GM18498 (cell line): ENCODE measurements around the gene MUSK.
A peak's percentile ranks its signal among the peaks of the same experiment; 100 is the strongest.

Experiments used
- ATAC-seq: cut with Tn5 transposase; IDR thresholded peaks from one replicate; pipeline ENCODE4 v1.9.1; 2021; ENCODE audit warnings: mild to moderate bottlenecking, moderate library complexity; ENCODE audit not compliant: unreplicated experiment

MUSK gene

DNA sequence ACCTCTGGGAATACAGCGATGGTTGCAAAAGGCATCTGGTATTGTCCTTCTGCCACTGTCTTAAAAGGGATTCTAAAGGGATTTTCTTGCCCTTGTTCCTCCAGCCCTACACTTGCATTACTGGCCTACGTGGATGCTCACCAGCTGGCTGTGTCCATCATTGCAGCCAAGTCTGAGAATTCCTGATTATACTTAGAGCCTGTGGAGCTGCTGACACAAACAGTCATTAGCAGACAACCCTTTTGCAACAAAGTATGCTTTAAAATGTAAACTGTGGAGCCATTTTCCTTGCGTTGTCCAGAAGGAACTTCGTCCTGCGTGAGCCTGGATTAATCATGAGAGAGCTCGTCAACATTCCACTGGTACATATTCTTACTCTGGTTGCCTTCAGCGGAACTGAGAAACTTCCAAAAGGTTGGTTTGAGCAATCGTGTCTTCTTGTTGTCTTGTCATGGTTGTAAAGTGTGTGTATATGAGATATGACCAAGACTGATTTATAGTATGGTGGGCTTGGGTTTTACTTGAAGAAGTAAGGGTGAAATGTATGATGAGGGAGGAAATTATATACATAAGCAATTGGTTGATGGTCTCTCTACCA is at the start of gene MUSK:
TSS of gene MUSK (plus strand) at position 222 of the 598 bp plus-strand sequence. CDS start at position 336, 114 bp downstream.
- no peak for ATAC-seq

DNA sequence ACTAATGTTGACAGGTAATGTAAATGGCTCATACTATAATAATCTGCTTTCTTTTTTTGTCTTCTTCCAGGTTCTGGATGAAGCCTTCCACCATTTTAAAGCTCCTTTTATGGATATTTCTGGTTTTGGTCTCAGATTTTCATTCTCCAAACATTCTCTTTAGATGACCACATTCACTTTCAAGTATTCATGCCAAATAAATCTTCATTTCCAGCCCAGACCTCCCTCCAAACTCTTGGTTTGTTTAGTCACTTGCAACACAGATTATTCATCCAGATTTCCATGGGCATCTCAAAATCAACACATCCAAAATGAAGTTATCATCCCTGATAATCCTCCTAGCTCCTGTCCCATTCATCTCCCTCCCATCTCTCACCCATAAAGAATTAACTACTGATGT is 48.8 kb upstream of the MUSK start:
- ATAC-seq, result no peak

DNA sequence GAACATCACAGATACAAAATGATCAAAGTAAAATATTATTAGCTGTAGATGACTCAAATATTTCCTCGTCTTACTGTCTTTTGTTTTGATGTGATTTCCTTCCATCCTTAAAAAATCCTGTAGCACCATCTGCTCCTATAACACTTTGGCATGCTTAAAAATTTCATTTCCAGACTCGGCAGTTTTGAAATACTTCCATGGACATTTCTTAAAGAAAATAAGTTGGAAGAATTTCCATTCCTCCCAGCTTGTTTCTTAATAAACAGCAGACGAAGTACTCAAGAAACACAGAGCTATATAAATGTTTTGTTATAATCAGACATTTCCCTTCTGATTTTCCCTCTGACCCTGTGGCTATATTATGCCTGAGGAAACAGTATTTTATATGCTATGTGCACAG is 47.9 kb upstream of the MUSK start:
- no peak for ATAC-seq

GRCh38 chr9:110622368-110622767 is 46.2 kb upstream of the MUSK start:
- no peak for ATAC-seq

GRCh38 chr9:110623462-110624025 is 45.0 kb upstream of the MUSK start:
- peak; percentile 43 for ATAC-seq

DNA sequence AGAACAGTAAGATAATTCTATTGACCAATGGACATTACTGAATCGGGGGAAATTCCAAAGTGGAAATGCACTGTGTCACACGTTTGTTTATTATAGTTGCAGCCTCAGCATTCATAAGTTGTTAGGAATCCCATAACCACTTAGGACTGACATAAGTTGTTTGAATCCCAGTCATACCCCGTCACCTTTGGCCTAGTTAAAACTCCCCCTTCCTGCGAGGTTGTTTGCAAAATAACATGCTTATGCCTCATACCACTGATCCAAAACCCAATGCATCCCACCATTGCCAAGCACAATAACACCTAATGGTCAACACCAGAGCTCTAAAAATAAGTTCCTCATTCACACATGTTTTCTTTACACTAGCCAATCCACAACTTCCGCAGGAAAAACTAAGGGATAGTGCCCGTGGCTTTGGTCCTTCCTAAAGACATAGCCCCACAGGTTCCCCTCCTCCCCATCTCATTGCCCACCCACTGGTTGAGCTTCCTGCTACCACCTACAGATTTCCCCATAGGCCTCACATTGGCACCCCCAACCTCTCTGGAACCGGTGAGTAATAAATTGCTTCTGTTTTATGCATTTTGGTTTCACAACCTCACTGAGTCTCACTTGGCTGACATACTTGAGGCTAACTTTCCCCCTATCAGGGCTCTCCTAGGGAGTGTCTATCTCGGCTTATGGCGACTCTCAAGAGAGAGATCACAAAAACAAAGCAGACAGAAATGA is 42.3 kb upstream of the MUSK start:
- peak; percentile 89 for ATAC-seq

- ATAC-seq, result no peak
Measured at GRCh38 chr9:110635589-110635988, 33.0 kb upstream of the MUSK start.

DNA sequence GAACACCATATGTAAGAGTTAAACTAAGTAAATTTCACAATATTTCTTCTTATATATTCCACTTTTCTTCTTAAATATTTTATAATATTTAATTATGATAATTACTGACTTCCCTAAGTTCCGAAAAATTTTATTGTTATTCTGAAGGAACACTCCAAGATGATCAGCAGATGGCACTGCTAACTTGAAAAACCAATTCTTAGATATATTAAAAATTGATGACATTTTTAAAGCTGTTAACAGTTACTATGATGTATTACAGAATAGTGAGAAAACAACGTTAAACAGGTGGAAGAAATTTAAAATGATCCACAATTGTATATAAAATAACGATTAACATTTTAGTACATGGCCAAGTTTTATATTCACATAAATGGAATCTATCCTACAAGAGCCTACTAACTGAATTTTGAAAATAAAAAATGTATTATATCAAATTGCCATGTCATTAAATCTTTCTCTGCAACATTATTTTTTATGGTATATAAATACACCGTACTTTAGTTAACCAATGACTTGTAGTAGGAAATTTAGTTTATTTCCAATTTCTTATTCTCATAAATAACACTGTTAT is 30.1 kb upstream of the MUSK start:
- ATAC-seq, result no peak

DNA sequence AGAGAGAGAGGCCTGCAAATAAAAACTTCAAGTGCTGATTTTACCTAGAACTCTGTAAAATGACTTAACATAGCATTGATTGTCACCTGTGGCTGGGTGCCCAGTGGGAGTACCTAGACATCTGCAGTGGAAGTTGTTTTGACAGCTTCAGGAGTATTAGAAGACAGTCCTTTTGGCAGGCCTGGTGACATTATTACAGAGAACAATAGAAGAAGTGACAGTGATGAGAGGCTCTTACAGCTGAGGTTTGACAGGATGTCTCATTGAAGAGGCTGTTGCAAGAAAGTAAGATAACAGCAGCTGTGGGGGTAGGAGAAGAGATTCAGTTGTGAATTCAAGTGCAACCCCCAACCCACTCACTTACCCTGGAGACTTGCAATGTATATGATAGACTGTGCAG is 27.9 kb upstream of the MUSK start:
- no peak for ATAC-seq

DNA sequence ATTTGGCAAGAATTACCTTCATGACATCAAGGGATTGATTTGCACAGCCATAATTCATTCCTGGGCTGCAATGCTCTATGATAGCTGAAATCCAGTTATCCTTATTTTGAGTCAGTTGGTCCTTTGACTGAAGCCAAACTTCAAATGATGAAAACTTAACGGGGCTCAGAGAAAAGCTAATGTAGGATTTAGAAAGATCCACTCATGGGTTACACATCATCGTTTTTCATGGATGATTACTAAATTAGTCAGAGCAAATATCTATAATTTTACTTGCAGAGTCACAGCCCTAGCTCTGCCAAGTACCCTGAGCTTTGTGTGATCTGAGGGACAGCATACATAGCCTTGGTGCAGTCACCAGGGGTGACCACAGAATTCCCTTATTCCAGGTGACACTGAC is 27.3 kb upstream of the MUSK start:
- no peak for ATAC-seq

GRCh38 chr9:110648696-110649095 is 19.9 kb upstream of the MUSK start:
- ATAC-seq, result no peak

DNA sequence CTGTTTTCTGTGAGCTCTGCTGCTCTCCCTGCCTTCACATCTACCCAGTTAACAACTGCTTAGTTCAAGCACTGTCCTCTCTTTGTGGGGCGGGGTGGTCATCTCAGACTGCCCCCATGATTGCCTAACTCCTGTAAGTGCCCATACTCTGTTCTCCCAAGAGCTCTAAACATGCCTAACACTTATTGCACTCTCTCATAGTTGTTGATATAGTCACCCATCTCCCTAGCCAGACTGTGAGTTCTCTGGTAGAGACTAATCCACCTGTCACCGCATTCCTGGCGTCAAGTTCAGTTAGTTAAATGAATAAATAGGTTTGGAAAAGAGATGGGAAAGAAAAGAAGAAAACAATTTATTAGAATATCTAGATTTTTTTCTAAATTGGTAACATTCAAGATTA is 18.3 kb upstream of the MUSK start:
- ATAC-seq, result no peak

DNA sequence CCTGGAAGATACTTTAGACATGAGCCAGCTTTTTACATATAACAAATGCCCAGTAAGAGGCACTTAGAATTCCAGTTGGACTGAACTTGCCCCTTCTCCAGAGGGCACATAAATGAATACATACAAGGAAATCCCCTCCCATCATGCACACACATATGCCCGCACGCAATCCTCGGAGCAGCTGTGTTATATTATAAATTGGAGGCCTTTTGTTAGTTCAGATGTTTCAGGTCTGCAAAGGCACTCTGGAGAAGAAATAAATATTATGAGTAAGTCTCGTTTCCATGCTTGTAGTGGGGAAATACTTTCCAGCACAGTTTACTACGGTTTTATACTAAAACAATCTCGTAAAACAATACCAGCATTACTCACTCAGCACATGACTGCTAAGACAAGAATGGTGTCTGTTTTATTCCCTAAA is 17.6 kb upstream of the MUSK start:
- ATAC-seq, result no peak

DNA sequence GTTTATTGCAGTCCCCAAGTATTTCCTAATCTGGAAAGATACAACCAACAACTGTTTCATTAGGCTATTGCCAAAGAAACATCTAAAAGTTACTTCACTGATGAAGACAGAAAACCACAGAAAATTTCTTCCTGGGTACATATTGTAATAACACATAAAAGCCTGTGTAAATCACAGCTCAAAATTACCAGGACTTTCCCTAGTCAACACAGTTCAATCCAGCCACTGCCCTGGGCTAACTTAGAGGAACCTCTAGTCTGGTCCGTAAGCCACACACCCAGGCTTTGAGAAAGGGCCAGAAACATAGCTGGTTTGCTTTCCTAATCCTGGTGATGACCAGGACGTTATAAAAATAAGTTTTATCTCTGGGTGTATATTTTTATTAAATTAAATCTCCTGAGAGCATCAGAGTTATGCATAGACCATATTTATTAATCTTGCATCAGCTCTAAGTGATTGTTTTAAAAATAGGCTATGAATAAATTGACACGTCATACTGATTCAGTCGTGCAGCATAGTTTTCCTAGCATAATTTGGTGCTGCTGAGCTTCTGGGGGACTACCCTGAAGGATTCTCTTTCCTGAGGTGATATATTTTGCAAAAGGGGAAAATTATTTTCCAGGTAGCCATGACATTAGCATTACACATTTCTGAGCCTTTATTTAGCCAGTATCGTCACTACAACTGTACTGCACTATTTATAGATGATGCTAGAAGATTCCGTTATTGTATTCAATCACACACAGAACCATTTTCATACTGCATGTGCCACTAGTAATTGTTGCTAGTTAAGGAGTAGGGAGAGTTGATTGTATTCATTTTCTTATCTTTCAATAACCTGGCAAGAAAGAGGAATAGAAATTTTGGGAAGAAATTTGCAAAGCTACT is 12.6 kb upstream of the MUSK start:
- no peak for ATAC-seq

GRCh38 chr9:110659891-110660541 is 8.6 kb upstream of the MUSK start:
- no peak for ATAC-seq

DNA sequence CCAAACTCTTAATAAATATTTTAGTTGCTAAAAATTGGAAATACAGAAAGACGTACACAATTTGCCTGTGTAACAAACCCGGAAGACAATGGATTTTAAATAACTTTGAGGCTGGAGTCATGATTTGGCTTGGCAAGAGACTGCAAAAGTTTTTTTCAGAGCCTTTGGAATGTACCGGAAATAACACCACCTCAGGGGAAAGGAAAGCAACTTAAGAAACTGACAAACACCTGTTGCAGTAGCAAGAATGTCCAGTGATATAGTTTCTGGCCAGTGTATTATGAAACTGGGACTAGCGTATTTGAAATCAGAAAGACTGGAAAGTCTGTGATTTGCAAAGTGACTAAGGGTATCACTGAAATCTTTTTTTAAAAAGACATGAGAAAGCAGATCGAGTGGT is 842 bp downstream of the MUSK start:
- ATAC-seq, result no peak

DNA sequence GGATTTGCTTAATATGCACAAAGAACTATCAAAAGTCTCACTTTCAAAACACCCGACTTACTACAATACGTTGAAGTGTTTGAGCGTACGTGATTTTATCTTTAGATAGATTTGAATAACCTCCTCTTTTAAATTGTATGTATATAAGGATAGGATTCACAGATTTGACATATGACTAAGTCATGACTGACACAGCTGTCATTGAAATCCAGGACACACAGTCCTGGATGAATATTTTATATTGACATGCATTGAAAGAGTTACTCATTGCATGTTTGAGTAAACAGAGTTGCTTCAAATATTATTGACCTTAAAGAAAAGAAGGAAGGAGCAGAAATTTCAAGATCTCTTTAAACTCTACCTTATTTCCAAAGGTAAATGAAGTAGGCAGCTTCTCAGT is 3.3 kb downstream of the MUSK start:
- ATAC-seq, result no peak

DNA sequence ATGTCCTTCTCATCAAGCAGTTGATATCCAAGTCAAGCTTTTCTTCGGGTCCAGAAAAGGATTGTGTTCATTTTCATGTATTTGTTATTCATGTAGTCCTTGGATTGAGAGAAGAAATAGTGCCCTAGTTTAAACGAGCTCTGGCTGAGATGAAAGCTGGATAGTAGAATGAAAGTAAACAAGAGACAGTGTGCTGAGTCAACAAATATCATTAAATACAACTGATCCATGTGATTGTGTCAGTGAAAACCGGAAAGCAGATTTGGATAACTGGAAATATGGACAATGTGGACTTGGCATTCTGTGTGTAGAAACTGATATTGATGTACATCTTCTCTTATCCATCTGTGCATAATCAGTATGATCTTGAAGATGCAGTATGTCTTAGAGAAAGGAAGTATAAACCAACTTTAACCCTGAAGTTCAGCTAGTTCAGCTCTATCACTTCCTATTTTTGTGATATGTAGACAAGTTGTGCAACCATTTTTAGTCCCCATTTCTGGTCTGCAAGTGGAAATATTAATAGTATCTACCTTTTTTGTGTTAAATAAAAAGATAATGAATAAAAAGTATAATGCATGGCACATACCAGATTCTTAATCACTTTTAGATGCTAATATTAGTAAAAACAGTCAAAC is 4.4 kb downstream of the MUSK start:
- no peak for ATAC-seq

- no peak for ATAC-seq
Measured at GRCh38 chr9:110687497-110687896, 18.9 kb downstream of the MUSK start.

- no peak for ATAC-seq
Measured at GRCh38 chr9:110688329-110688728, 19.7 kb downstream of the MUSK start.
